IPS-15b (cell line): ENCODE results near the gene LYPD1.

Source experiments
- H3K27me3 ChIP-seq: one replicate; pipeline ENCODE4 v1.6.1; 2013; ENCODE audit warnings: low read length; ENCODE audit not compliant: control insufficient read depth, insufficient read depth
- H3K36me3 ChIP-seq: one replicate; pipeline ENCODE4 v1.6.1; 2013; ENCODE audit warnings: low read length; ENCODE audit not compliant: control insufficient read depth, insufficient read depth
- H3K4me1 ChIP-seq: one replicate; pipeline ENCODE4 v1.6.1; 2013; ENCODE audit warnings: mild to moderate bottlenecking, low read length; ENCODE audit not compliant: control insufficient read depth, insufficient read depth
- H3K4me3 ChIP-seq: one replicate; pipeline ENCODE4 v1.5.1; 2013; ENCODE audit warnings: low read depth, low read length
- H3K9ac ChIP-seq: one replicate; pipeline ENCODE4 v1.6.1; 2013; ENCODE audit warnings: low read depth, mild to moderate bottlenecking, low read length
- H3K9me3 ChIP-seq: one replicate; pipeline ENCODE4 v1.6.1; 2013; ENCODE audit warnings: mild to moderate bottlenecking, low read length; ENCODE audit not compliant: control insufficient read depth, insufficient read depth

The LYPD1 gene

DNA sequence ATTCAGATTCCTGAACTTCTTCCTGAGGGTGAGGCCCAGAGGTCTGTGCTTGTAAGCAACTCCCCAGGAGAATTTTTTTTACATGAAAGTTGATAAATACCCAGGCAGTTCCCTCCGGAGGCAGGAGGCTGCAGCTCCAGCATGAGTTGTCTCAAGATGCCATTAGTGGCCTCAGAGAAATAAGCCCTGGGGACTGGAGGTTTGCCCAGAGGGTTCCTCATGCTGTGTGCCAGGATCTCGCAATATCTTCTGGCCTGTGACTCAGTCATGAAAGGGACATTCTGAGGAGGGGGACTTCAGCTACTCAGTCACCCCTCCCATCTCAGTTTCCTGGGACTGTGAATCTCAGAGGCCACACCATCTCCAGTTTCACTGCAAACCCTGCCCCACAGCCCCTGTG is 49.9 kb downstream of the LYPD1 start:
- H3K4me3 ChIP-seq = no peak overlapping the region
- H3K36me3 ChIP-seq = no peaks in the 10 kb centered on the region
- H3K9ac ChIP-seq = no peak overlapping the region
- no peaks in the 10 kb centered on the region for H3K27me3 ChIP-seq
- peaks cover 9% of the 10 kb centered on the region for H3K4me1 ChIP-seq
- H3K9me3 ChIP-seq = no peaks in the 10 kb centered on the region

- H3K4me1 ChIP-seq = peaks cover 4% of the 10 kb centered on the region
These were observed 51.3 kb downstream of the LYPD1 start for GRCh38 chr2:132618734-132619133.

GRCh38 chr2:132617989-132618388 is 52.0 kb downstream of the LYPD1 start:
- no peak overlapping the region for H3K4me3 ChIP-seq
- no peaks in the 10 kb centered on the region for H3K36me3 ChIP-seq
- no peak overlapping the region for H3K9ac ChIP-seq
- H3K27me3 ChIP-seq = no peaks in the 10 kb centered on the region
- no peaks in the 10 kb centered on the region for H3K9me3 ChIP-seq
- no peaks in the 10 kb centered on the region for H3K4me1 ChIP-seq

More at GRCh38 chr2:132618734-132619133, 51.3 kb downstream of the LYPD1 start:
- Histone ChIP-seq H3K27me3 (no peaks in the 10 kb centered on the region), H3K4me3 (no peak overlapping the region), H3K9me3 (no peaks in the 10 kb centered on the region), H3K9ac (no peak overlapping the region), H3K36me3 (no peaks in the 10 kb centered on the region)

GRCh38 chr2:132615329-132616085 is 54.5 kb downstream of the LYPD1 start:
- Histone ChIP-seq H3K27me3 (no peaks in the 10 kb centered on the region), H3K9ac (no peak overlapping the region), H3K9me3 (no peaks in the 10 kb centered on the region), H3K4me3 (no peak overlapping the region), H3K36me3 (no peaks in the 10 kb centered on the region), H3K4me1 (no peaks in the 10 kb centered on the region)

DNA sequence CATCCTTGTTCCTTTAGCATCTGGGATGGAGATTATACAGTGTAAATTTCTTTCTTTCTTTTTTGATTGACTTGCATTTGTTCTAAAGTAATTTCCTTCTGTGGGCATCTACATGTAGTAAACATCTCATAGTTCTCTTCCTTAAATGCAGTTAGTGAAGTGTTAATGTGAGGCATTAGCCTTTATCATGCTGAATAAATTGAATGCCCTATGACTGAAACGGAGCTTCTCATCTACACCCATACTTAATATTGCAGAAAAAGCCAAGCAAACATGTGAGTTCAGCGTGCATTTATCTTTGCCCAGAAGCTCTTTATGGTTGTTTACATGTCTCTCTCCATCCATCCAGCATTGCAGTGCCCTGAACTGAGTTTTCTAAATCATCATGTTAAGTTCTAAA is 58.3 kb downstream of the LYPD1 start:
- no peaks in the 10 kb centered on the region for H3K4me1 ChIP-seq
- no peaks in the 10 kb centered on the region for H3K27me3 ChIP-seq
- H3K4me3 ChIP-seq = no peak overlapping the region
- H3K9ac ChIP-seq = no peak overlapping the region
- no peaks in the 10 kb centered on the region for H3K9me3 ChIP-seq
- no peaks in the 10 kb centered on the region for H3K36me3 ChIP-seq

- H3K4me1 ChIP-seq = no peaks in the 10 kb centered on the region
- H3K27me3 ChIP-seq = no peaks in the 10 kb centered on the region
- H3K36me3 ChIP-seq = no peaks in the 10 kb centered on the region
- no peak overlapping the region for H3K9ac ChIP-seq
- no peaks in the 10 kb centered on the region for H3K9me3 ChIP-seq
- no peak overlapping the region for H3K4me3 ChIP-seq
These were observed 60.7 kb downstream of the LYPD1 start for GRCh38 chr2:132609101-132609890.

DNA sequence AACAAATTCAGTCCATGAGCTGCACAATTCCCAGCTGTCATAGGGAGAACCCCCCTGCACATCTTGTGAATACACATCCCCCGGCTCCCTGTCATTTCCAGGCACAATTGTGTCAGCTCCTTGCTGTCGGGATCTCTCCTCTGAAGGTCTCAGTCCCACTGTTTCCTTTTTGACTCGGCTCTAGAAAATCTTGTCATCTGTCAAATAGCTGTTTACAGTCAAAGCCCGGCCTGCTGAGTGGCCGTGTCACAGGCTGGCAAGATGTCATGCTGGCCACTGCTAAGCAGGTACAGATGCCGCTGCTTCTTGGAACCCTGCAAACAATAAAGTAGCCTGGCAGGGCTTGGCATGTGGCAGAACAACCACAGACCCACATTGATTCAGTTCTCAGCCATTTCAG is 61.7 kb downstream of the LYPD1 start:
- Histone ChIP-seq H3K4me1 (no peaks in the 10 kb centered on the region), H3K9me3 (no peaks in the 10 kb centered on the region), H3K9ac (no peak overlapping the region), H3K36me3 (no peaks in the 10 kb centered on the region), H3K27me3 (no peaks in the 10 kb centered on the region), H3K4me3 (no peak overlapping the region)

DNA sequence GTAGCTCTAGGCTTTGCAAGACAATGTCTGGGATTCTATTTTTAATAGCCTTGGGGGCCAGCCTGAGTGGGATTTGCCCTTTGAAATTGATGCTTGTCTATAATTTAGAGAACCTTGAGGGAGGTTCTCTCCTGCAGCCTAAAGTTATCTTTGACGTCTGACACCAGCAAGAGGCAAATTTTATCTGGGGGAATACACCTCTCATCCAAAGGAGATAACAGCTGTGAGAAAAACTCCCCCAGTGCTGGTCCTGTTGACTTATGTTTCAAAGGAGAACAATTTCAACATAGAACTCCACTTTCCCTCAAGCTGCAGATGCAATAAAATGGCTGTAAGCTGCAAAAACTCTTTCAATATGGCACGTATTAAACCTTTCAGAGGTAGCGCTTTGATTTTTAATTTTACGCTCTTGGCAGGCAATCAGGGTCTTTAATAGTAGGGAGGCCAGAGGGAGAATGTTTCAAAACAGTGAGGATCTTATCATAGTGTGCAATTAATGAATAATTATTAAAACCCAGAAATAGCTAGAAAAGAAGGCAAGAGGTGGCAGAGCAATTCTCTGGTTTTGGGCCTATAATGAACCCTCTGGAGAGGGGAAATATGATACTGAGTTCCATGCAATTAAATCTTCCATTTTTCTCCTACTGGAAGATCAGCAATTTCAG is 62.4 kb downstream of the LYPD1 start:
- Histone ChIP-seq H3K9me3 (no peaks in the 10 kb centered on the region), H3K9ac (no peak overlapping the region), H3K27me3 (no peaks in the 10 kb centered on the region), H3K36me3 (no peaks in the 10 kb centered on the region), H3K4me3 (no peak overlapping the region), H3K4me1 (no peaks in the 10 kb centered on the region)

DNA sequence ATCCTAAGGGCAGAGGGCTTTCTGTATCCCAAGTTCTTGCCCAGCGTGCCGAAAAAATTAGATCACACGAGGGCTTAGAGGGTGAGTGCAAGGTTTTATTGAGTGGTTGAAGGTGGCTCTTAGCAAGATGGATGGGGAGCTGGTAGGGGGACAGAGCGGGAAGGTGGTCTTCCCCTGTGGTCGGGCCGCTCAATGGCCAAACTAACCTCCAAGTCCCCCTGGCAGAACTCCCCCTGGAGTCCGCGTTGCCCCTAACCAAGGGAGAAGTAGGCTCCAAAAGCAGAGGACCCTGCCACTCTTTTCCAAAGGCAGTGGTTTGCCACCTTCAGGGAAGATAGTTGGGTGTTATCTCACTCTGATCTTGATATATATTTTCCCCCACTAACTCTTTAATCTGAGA is 63.4 kb downstream of the LYPD1 start:
- Histone ChIP-seq H3K9ac (no peak overlapping the region), H3K4me3 (no peak overlapping the region), H3K4me1 (no peaks in the 10 kb centered on the region), H3K27me3 (no peaks in the 10 kb centered on the region), H3K36me3 (no peaks in the 10 kb centered on the region), H3K9me3 (no peaks in the 10 kb centered on the region)

- no peaks in the 10 kb centered on the region for H3K27me3 ChIP-seq
- H3K4me1 ChIP-seq = no peaks in the 10 kb centered on the region
- no peaks in the 10 kb centered on the region for H3K36me3 ChIP-seq
- no peak overlapping the region for H3K4me3 ChIP-seq
- H3K9me3 ChIP-seq = no peaks in the 10 kb centered on the region
- no peak overlapping the region for H3K9ac ChIP-seq
These were observed 64.5 kb downstream of the LYPD1 start for GRCh38 chr2:132605236-132606180.

DNA sequence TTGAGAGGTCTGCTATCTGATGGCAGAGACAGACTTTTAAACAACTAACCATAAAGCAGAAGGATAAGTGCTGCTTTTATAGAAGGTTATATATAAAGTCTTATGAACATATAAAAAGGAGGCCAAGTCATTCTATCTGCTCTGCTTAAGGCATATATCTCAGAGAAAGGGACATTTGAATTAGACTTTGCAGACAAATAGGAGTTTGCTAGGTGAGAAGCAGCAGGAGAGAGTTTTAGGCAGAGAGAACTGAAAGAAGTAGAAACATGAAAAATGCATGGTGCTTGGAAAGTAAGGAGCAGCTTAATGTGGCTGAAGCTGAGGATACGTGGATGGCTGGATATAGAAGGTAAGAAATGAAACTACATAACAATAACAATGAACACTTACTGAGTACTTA is 65.4 kb downstream of the LYPD1 start:
- H3K4me3 ChIP-seq = no peak overlapping the region
- no peak overlapping the region for H3K9ac ChIP-seq
- H3K9me3 ChIP-seq = no peaks in the 10 kb centered on the region
- H3K36me3 ChIP-seq = no peaks in the 10 kb centered on the region
- no peaks in the 10 kb centered on the region for H3K27me3 ChIP-seq
- no peaks in the 10 kb centered on the region for H3K4me1 ChIP-seq
